Measurements from ENCODE around the gene ARIH1. TPM values are rescaled to one million over a fixed set of nuclear protein-coding genes. Genes with fewer than 3 reads are reported as not detected.

The ARIH1 gene
- total and polyA plus RNA-seq, 8 donors, result 16.1 to 380 (median 29.5) TPM

GRCh38 chr15:72590427-72590826 lies 116.3 kb downstream of the ARIH1 start:
- Histone ChIP-seq H3K27me3 (no peaks in the 10 kb centered on the region), H3K27ac (no peak overlapping the region), H3K4me3 (no peak overlapping the region), H3K36me3 (peaks cover 0 to 10% (median 8%) of the 10 kb centered on the region in 4 donors), H3K9me3 (no peaks in the 10 kb centered on the region), H3K4me1 (peaks cover 0 to 6% (median 0%) of the 10 kb centered on the region in 4 donors)
- TF ChIP-seq CTCF (IDR thresholded peaks at IDR 0.05), result no peak
- no peak for TF ChIP-seq POLR2A (IDR thresholded peaks at IDR 0.05)
- TF ChIP-seq POLR2AphosphoS5 (IDR thresholded peaks at IDR 0.05), result no peak
- TF ChIP-seq EP300 (IDR thresholded peaks at IDR 0.05), result no peak
- intact Hi-C loops (cut with DNase I; ENCODE audit: low total_unique reads), result no loop called here
- 96 to 100% (median 97%) methylated on average over 1 of the region's 1 CpG for WGBS, 5 donors
- no peak for DNase-seq

GRCh38 chr15:72591361-72591760 lies 117.2 kb downstream of the ARIH1 start:
- no peak for DNase-seq
- Histone ChIP-seq H3K36me3 (peaks cover 0 to 1% (median 0%) of the 10 kb centered on the region in 4 donors), H3K9me3 (no peaks in the 10 kb centered on the region), H3K4me3 (no peak overlapping the region), H3K27ac (no peak overlapping the region), H3K27me3 (no peaks in the 10 kb centered on the region), H3K4me1 (peaks cover 0 to 6% (median 0%) of the 10 kb centered on the region in 4 donors)
- 36 to 66% (median 52%) methylated on average over 1 of the region's 1 CpG for WGBS, 5 donors
- intact Hi-C loops (cut with DNase I; ENCODE audit: low total_unique reads), result no loop called here
- no peak for TF ChIP-seq EP300 (IDR thresholded peaks at IDR 0.05)
- TF ChIP-seq POLR2A (IDR thresholded peaks at IDR 0.05), result no peak
- TF ChIP-seq CTCF (IDR thresholded peaks at IDR 0.05), result no peak
- no peak for TF ChIP-seq POLR2AphosphoS5 (IDR thresholded peaks at IDR 0.05)

- no peak for DNase-seq
- intact Hi-C loops (cut with DNase I; ENCODE audit: low total_unique reads), result no loop called here
- WGBS, 5 donors, result 79 to 90% (median 87%) methylated on average over 2 of the region's 2 CpGs
These were observed 118.0 kb downstream of the ARIH1 start for GRCh38 chr15:72592097-72592496.

GRCh38 chr15:72592676-72593075 lies 118.5 kb downstream of the ARIH1 start:
- H3K27me3 ChIP-seq, result no peaks in the 10 kb centered on the region
- H3K36me3 ChIP-seq, result no peaks in the 10 kb centered on the region
- 84 to 92% (median 89%) methylated on average over 2 of the region's 2 CpGs for whole genome bisulfite sequencing, 5 donors
- peaks cover 0 to 6% (median 0%) of the 10 kb centered on the region in 4 donors for H3K4me1 ChIP-seq
- no peak for DNase-seq
- H3K27ac ChIP-seq, result no peak overlapping the region
- no peaks in the 10 kb centered on the region for H3K9me3 ChIP-seq
- no peak overlapping the region for H3K4me3 ChIP-seq
- intact Hi-C loops (cut with DNase I; ENCODE audit: low total_unique reads), result no loop called here
- TF ChIP-seq POLR2AphosphoS5 (IDR thresholded peaks at IDR 0.05) (no peak), POLR2A (IDR thresholded peaks at IDR 0.05) (no peak), CTCF (IDR thresholded peaks at IDR 0.05) (no peak), EP300 (IDR thresholded peaks at IDR 0.05) (no peak)

More at GRCh38 chr15:72592097-72592496, 118.0 kb downstream of the ARIH1 start:
- TF ChIP-seq POLR2A (IDR thresholded peaks at IDR 0.05) (no peak), CTCF (IDR thresholded peaks at IDR 0.05) (no peak), EP300 (IDR thresholded peaks at IDR 0.05) (no peak), POLR2AphosphoS5 (IDR thresholded peaks at IDR 0.05) (no peak)
- H3K9me3 ChIP-seq, result no peaks in the 10 kb centered on the region
- no peak overlapping the region for H3K4me3 ChIP-seq
- no peaks in the 10 kb centered on the region for H3K36me3 ChIP-seq
- H3K4me1 ChIP-seq, result peaks cover 0 to 6% (median 0%) of the 10 kb centered on the region in 4 donors
- H3K27me3 ChIP-seq, result no peaks in the 10 kb centered on the region
- no peak overlapping the region for H3K27ac ChIP-seq
